Esophagus muscularis mucosa (tissue), 4 donors: ENCODE measurements around the gene RAB30. TPM values are rescaled to one million over a fixed set of nuclear protein-coding genes. Genes with fewer than 3 reads are reported as not detected.

Source experiments
- DNase-seq: peaks from one replicate; pipeline ENCODE4 v3.0.0-alpha.2; 2017; ENCODE audit errors: extremely low spot score
- H3K27ac ChIP-seq, 4 donors: fragments of 200-600 bp; sonication (generic); replicated peaks in 1 of 4; 1 replicate in 3 of 4; 2 replicates in 1 of 4; pipeline ENCODE4 v1.5.1; 2016 to 2019; ENCODE audit warnings: mild to moderate bottlenecking in 1 of 4
- H3K27me3 ChIP-seq, 4 donors: fragments of 200-600 bp; sonication (generic); one replicate each; pipeline versions ENCODE4 v1.5.1 to v1.6.0; 2016 to 2019
- H3K36me3 ChIP-seq, 4 donors: fragments of 200-600 bp; sonication (generic); one replicate each; pipeline ENCODE4 v1.5.1; 2016 to 2019
- H3K4me1 ChIP-seq, 4 donors: fragments of 200-600 bp; sonication (generic); one replicate each; pipeline ENCODE4 v1.5.1; 2016 to 2019
- H3K4me3 ChIP-seq, 4 donors: fragments of 200-600 bp; sonication (generic); 1 replicate in 2 of 4; 2 replicates in 2 of 4; pipeline ENCODE4 v1.5.1; 2016 to 2019; ENCODE audit warnings: mild to moderate bottlenecking in 4 of 4, moderate library complexity in 1 of 4
- H3K9me3 ChIP-seq, 4 donors: fragments of 200-600 bp; sonication (generic); 1 replicate in 3 of 4; 2 replicates in 1 of 4; pipeline ENCODE4 v1.5.1; 2016 to 2019
- CTCF ChIP-seq, 3 experiments: fragments of 200-600 bp in 2 of 3; fragments of 450-650 bp in 1 of 3; sonication (generic) in 2 of 3; IDR thresholded peaks; one replicate each; pipeline ENCODE4 v1.5.1; 2017 to 2019; ENCODE audit warnings: antibody characterized with exemption in 3 of 3, mild to moderate bottlenecking in 2 of 3, moderate library complexity in 1 of 3
- EP300 ChIP-seq: sonication (generic); formaldehyde crosslinking; IDR thresholded peaks from one replicate; pipeline ENCODE4 v1.6.1; 2017; ENCODE audit warnings: antibody characterized with exemption
- POLR2A ChIP-seq: fragments of 450-650 bp; IDR thresholded peaks from one replicate; pipeline ENCODE4 v1.6.1; 2017; ENCODE audit warnings: antibody characterized with exemption, moderate library complexity, mild to moderate bottlenecking, low read depth
- POLR2AphosphoS5 ChIP-seq, 2 donors: sonication (generic); formaldehyde crosslinking; IDR thresholded peaks; one replicate each; pipeline ENCODE4 v1.6.1; 2017; ENCODE audit warnings: antibody characterized with exemption in 2 of 2
- WGBS: methylation state at CpG from one replicate; pipeline ENCODE4 v1.1.5; 2018; 5-methylcytosine and 5-hydroxymethylcytosine counted together
- intact Hi-C: fragments of 100-400 bp; cut with DNase I; formaldehyde crosslinking; loops from one replicate; pipeline ENCODE4 v1.15.1; 2023
- total RNA-seq, 4 donors: library from RNA; depleted of rRNA; stranded (reverse); fragments of >200 nt; gene quantifications; one replicate each; pipeline versions ENCODE4 v1.1.0 to v1.2.1, GENCODE V29; 2016

Gene RAB30
- total RNA-seq, 4 donors from 2014 or later: 11.3 to 19.8 (median 18.2) TPM

- no peak for DNase-seq
- H3K4me1 ChIP-seq: peaks cover 0 to 22% (median 19%) of the 10 kb centered on the region in 4 donors
- no peaks in the 10 kb centered on the region for H3K9me3 ChIP-seq
- no peaks in the 10 kb centered on the region for H3K36me3 ChIP-seq
- H3K27ac ChIP-seq: no peak overlapping the region
- H3K4me3 ChIP-seq: no peak overlapping the region
- TF ChIP-seq POLR2A: no peak
- TF ChIP-seq CTCF (IDR thresholded peaks at IDR 0.05): no peak
- TF ChIP-seq EP300: no peak
- TF ChIP-seq POLR2AphosphoS5 (IDR thresholded peaks at IDR 0.05): no peak
- intact Hi-C loops: no loop called here
- no peaks in the 10 kb centered on the region for H3K27me3 ChIP-seq
- 97% methylated on average over 2 of the region's 2 CpGs for WGBS
These were observed 17.3 kb upstream of the RAB30 start for GRCh38 chr11:83088965-83089364.

- Histone ChIP-seq H3K9me3 (no peaks in the 10 kb centered on the region), H3K4me1 (peaks cover 0 to 12% (median 12%) of the 10 kb centered on the region in 4 donors), H3K36me3 (no peaks in the 10 kb centered on the region), H3K27ac (no peak overlapping the region), H3K4me3 (no peak overlapping the region), H3K27me3 (no peaks in the 10 kb centered on the region)
- TF ChIP-seq POLR2A (no peak), EP300 (no peak), CTCF (IDR thresholded peaks at IDR 0.05) (peak in 1 of 3 experiments; percentile 23)
- DNase-seq: no peak
- intact Hi-C loops: no loop called here
- WGBS: 26% methylated on average over 2 of the region's 2 CpGs
These were observed 15.3 kb upstream of the RAB30 start for GRCh38 chr11:83087035-83087434.

GRCh38 chr11:83079820-83080219 lies 8.1 kb upstream of the RAB30 start:
- no peak overlapping the region for H3K27ac ChIP-seq
- no peaks in the 10 kb centered on the region for H3K27me3 ChIP-seq
- H3K4me3 ChIP-seq: no peak overlapping the region
- no peaks in the 10 kb centered on the region for H3K9me3 ChIP-seq
- intact Hi-C loops: loop anchor here (10.0 kb wide), 1 partner anchor 85 kb away; no protein-coding TSS in a partner anchor
- 89% methylated on average over 5 of the region's 5 CpGs for WGBS
- H3K4me1 ChIP-seq: peaks cover 0 to 11% (median 3%) of the 10 kb centered on the region in 4 donors
- TF ChIP-seq EP300: no peak
- no peak for TF ChIP-seq POLR2A
- no peak for TF ChIP-seq CTCF (IDR thresholded peaks at IDR 0.05)
- no peak for TF ChIP-seq POLR2AphosphoS5 (IDR thresholded peaks at IDR 0.05)
- peaks cover 0 to 17% (median 4%) of the 10 kb centered on the region in 4 donors for H3K36me3 ChIP-seq
- no peak for DNase-seq

GRCh38 chr11:83078269-83078668 lies 6.6 kb upstream of the RAB30 start:
- 72% methylated on average over 1 of the region's 1 CpG for WGBS
- TF ChIP-seq CTCF (IDR thresholded peaks at IDR 0.05) (no peak), POLR2AphosphoS5 (IDR thresholded peaks at IDR 0.05) (no peak), EP300 (no peak), POLR2A (no peak)
- H3K27me3 ChIP-seq: no peaks in the 10 kb centered on the region
- intact Hi-C loops: loop anchor here (10.0 kb wide), 1 partner anchor 83 kb away; no protein-coding TSS in a partner anchor
- peaks cover 8 to 25% (median 17%) of the 10 kb centered on the region in 4 donors for H3K4me1 ChIP-seq
- H3K4me3 ChIP-seq: no peak overlapping the region
- H3K36me3 ChIP-seq: peaks cover 0 to 23% (median 4%) of the 10 kb centered on the region in 4 donors
- DNase-seq: no peak
- H3K27ac ChIP-seq: no peak overlapping the region
- H3K9me3 ChIP-seq: no peaks in the 10 kb centered on the region

GRCh38 chr11:83073884-83074283 lies 2.2 kb upstream of the RAB30 start:
- H3K36me3 ChIP-seq: peaks cover 0 to 23% (median 4%) of the 10 kb centered on the region in 4 donors
- no peak overlapping the region for H3K4me3 ChIP-seq
- H3K4me1 ChIP-seq: peaks cover 30 to 51% (median 41%) of the 10 kb centered on the region in 4 donors
- H3K27ac ChIP-seq: no peak overlapping the region
- DNase-seq: no peak
- intact Hi-C loops: loop anchor here (5.0 to 10.0 kb wide), 4 partner anchors 79 to 172 kb away; partner anchors contain the start of genes DDIAS, PCF11 and PRCP
- TF ChIP-seq POLR2AphosphoS5 (IDR thresholded peaks at IDR 0.05): no peak
- TF ChIP-seq POLR2A: no peak
- TF ChIP-seq EP300: no peak
- TF ChIP-seq CTCF (IDR thresholded peaks at IDR 0.05): no peak
- no peaks in the 10 kb centered on the region for H3K9me3 ChIP-seq
- H3K27me3 ChIP-seq: no peaks in the 10 kb centered on the region
